Thyroid gland (tissue), 4 donors: ENCODE measurements around the gene AMACR.

Experiments used
- POLR2A ChIP-seq, 2 donors: fragments of 450-650 bp; IDR thresholded peaks; one replicate each; pipeline ENCODE4 v1.6.1; 2017; ENCODE audit warnings: antibody characterized with exemption in 2 of 2, mild to moderate bottlenecking in 2 of 2, moderate library complexity in 1 of 2
- TF ChIP-seq, protein P1 (sequence below), 6 experiments: fragments of 200-600 bp in 3 of 6; fragments of 450-650 bp in 3 of 6; sonication (generic) in 3 of 6; IDR thresholded peaks; one replicate each; pipeline ENCODE4 v1.5.1; 2016 to 2019; ENCODE audit warnings: antibody characterized with exemption in 6 of 6, mild to moderate bottlenecking in 2 of 6, inconsistent platforms in 1 of 6, moderate library complexity in 1 of 6

DNA sequence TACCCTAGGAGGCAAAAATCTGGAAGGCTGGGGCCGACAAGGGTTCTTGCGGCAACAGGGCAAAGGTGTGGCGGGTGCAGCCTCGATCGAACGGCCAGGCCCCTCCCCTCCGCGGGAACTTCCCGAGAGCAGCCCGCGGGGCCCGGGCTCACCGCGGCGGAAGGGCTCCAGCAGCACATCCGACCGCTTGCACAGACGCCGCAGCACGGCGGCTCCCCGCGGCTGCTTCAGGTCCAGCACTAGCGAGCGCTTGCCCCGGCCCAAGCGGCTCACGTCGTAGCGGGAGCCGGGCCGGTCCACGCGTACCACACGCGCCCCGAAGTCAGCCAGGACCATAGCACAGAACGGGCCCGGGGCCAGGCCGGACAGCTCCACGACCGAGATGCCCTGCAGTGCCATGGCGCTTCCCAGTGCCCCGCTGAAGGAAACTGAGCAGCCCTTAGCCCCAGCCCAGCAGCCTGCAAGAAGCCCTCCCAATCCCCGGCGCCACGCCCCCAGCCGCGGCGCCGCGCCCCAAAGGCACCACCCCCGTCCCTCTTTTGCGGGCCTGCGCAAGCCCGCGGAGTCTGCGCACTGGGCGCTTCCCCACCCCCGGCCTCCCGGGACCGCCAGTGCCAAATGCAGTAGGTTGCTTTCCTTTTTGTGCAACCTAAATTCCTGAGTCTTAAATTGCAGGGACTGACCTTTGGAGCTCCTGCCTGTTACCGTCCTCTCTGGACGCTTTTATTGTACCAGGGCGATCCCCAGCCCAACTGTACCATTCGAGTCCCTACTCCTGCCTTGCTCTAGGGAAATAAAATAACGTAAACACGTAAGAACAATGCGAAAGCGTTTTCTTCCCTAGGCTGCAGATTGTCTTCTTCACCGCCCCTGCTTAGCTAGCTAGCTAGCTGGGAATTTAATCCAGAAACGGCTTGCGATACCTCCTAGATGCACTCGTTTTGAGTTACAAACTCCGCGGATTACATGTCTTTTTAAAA is at the start of gene AMACR:
- TF ChIP-seq, protein P1, sequence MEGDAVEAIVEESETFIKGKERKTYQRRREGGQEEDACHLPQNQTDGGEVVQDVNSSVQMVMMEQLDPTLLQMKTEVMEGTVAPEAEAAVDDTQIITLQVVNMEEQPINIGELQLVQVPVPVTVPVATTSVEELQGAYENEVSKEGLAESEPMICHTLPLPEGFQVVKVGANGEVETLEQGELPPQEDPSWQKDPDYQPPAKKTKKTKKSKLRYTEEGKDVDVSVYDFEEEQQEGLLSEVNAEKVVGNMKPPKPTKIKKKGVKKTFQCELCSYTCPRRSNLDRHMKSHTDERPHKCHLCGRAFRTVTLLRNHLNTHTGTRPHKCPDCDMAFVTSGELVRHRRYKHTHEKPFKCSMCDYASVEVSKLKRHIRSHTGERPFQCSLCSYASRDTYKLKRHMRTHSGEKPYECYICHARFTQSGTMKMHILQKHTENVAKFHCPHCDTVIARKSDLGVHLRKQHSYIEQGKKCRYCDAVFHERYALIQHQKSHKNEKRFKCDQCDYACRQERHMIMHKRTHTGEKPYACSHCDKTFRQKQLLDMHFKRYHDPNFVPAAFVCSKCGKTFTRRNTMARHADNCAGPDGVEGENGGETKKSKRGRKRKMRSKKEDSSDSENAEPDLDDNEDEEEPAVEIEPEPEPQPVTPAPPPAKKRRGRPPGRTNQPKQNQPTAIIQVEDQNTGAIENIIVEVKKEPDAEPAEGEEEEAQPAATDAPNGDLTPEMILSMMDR (IDR thresholded peaks at IDR 0.05): peak in 1 of 6 experiments; percentile 4
- peak; percentile 73 to 98 for TF ChIP-seq POLR2A (IDR thresholded peaks at IDR 0.05)
